A549 (cell line): ENCODE results near the gene DNAJB5. TPM values are rescaled to one million over a fixed set of nuclear protein-coding genes. Genes with fewer than 3 reads are reported as not detected.
A peak's percentile ranks its signal among the peaks of the same experiment; 100 is the strongest.
"Not testable (repeated sequence)": the region's sequence is repeated elsewhere in the genome, so short reads cannot be mapped to it uniquely, and the experiment has no call there.

ENCODE experiments used
- ATAC-seq, 2 experiments: fragments of 200-7000 bp in 1 of 2; fragments of >200 bp in 1 of 2; cut with Nextera tagmentation in 1 of 2; cut with Tn5 transposase in 1 of 2; 3 replicates each; pipeline versions ENCODE4 v1.8.0 to v1.9.1; 2018 to 2020; ENCODE audit warnings: mild to moderate bottlenecking in 1 of 2, moderate library complexity in 1 of 2
- CTCF ChIA-PET: fragments of 300-600 bp; sonication (Branson Sonifier 250); formaldehyde crosslinking; extraction: SDS; loops from one replicate; lab custom pipeline; 2021; ENCODE audit warnings: antibody characterized with exemption, inconsistent platforms; lab: Yijun Ruan, JAX
- POLR2A ChIA-PET: fragments of 350-600 bp; formaldehyde crosslinking; extraction: SDS; loops from one replicate; lab custom pipeline; 2021; ENCODE audit warnings: antibody characterized with exemption, inconsistent platforms; lab: Yijun Ruan, JAX
- DNase-seq, 2 experiments: peaks; one replicate each; pipeline versions ENCODE4 v3.0.0 to v3.0.0-alpha.2; 2011 to 2016; ENCODE audit warnings: low read depth in 1 of 2, low spot score in 1 of 2
- FAIRE-seq: peaks from 2 replicates; lab custom pipeline; 2011; peaks lifted over from hg19 to GRCh38; lab: Jason Lieb, UNC
- H3K27ac ChIP-seq, 2 experiments: fragments of >200 bp; sonication (Bioruptor Twin); formaldehyde crosslinking; 3 replicates each; pipeline ENCODE4 v1.5.1; 2016 to 2017
- H3K4me1 ChIP-seq: fragments of >200 bp; sonication (Bioruptor Twin); formaldehyde crosslinking; 3 replicates; pipeline ENCODE4 v1.6.1; 2016
- H3K4me2 ChIP-seq: fragments of >200 bp; sonication (Bioruptor Twin); formaldehyde crosslinking; 3 replicates; pipeline ENCODE4 v1.6.1; 2016
- H3K4me3 ChIP-seq: fragments of >200 bp; sonication (Bioruptor Twin); formaldehyde crosslinking; 3 replicates; pipeline ENCODE4 v1.5.1; 2016
- H3K9me3 ChIP-seq: fragments of >200 bp; sonication (Bioruptor Twin); formaldehyde crosslinking; 3 replicates; pipeline ENCODE4 v1.6.1; 2016
- CBX2 ChIP-seq: fragments of 200-600 bp; sonication (generic); IDR thresholded peaks from 2 replicates; pipeline ENCODE4 v1.6.1; 2016; ENCODE audit warnings: low read depth, mild to moderate bottlenecking, borderline replicate concordance
- CHD2 ChIP-seq: fragments of 150-350 bp; IDR thresholded peaks from 2 replicates; pipeline ENCODE4 v1.6.1; 2014; ENCODE audit warnings: low read length; ENCODE audit not compliant: partially characterized antibody
- EP300 ChIP-seq, 2 experiments: fragments of >200 bp; sonication (Bioruptor Twin); formaldehyde crosslinking; IDR thresholded peaks; 2 replicates in 1 of 2; 3 replicates in 1 of 2; pipeline ENCODE4 v1.6.1; 2016 to 2017
- FOSL2 ChIP-seq, 2 experiments: fragments of 450-650 bp in 1 of 2; fragments of >200 bp in 1 of 2; sonication (Bioruptor Twin) in 1 of 2; formaldehyde crosslinking; IDR thresholded peaks; 2 replicates each; pipeline versions ENCODE4 v1.5.0 to v1.6.1; 2016 to 2020; ENCODE audit warnings: mild to moderate bottlenecking in 1 of 2, moderate library complexity in 1 of 2
- HDAC2 ChIP-seq: fragments of 200-600 bp; sonication (generic); IDR thresholded peaks from 2 replicates; pipeline ENCODE4 v1.6.1; 2016
- HOXB13 ChIP-seq: fragments of 250-450 bp; sonication (Bioruptor Pico); IDR thresholded peaks from 2 replicates; pipeline ENCODE4 v1.5.0; 2020; ENCODE audit warnings: low read depth, mild to moderate bottlenecking, moderate library complexity
- KDM5A ChIP-seq: fragments of 200-600 bp; sonication (generic); IDR thresholded peaks from 2 replicates; pipeline ENCODE4 v1.6.1; 2016; ENCODE audit warnings: antibody characterized with exemption, mild to moderate bottlenecking
- MAZ ChIP-seq: fragments of 150-350 bp; IDR thresholded peaks from 2 replicates; pipeline ENCODE4 v1.6.1; 2014; ENCODE audit warnings: antibody characterized with exemption, low read depth, low read length, borderline replicate concordance
- NPAS2 ChIP-seq: fragments of 250-450 bp; sonication (Bioruptor Pico); IDR thresholded peaks from 2 replicates; pipeline ENCODE4 v1.8.0; 2022; ENCODE audit warnings: mild to moderate bottlenecking, moderate library complexity, borderline replicate concordance
- NR3C1 ChIP-seq: fragments of >200 bp; sonication (Bioruptor Twin); formaldehyde crosslinking; IDR thresholded peaks from 3 replicates; pipeline ENCODE4 v1.6.1; 2017
- PBX3 ChIP-seq: IDR thresholded peaks from 2 replicates; pipeline ENCODE4 v1.6.1; 2012
- POLR2AphosphoS2 ChIP-seq: conservative IDR thresholded peaks from 2 replicates; pipeline ENCODE4 v1.6.1; 2012; ENCODE audit warnings: low read length, improper control_type of control experiment, inconsistent platforms
- RCOR1 ChIP-seq: fragments of 150-350 bp; IDR thresholded peaks from 2 replicates; pipeline ENCODE4 v1.6.1; 2014; ENCODE audit warnings: antibody characterized with exemption, low read length, low read depth
- SMC3 ChIP-seq: fragments of >200 bp; sonication (Bioruptor Twin); formaldehyde crosslinking; IDR thresholded peaks from 3 replicates; pipeline ENCODE4 v1.6.1; 2018; ENCODE audit warnings: inconsistent platforms
- SREBF2 ChIP-seq: fragments of 450-650 bp; IDR thresholded peaks from 2 replicates; pipeline ENCODE4 v1.6.1; 2014; ENCODE audit warnings: mild to moderate bottlenecking, moderate library complexity
- TFCP2L1 ChIP-seq: fragments of 250-450 bp; sonication (Bioruptor Pico); IDR thresholded peaks from 2 replicates; pipeline ENCODE4 v1.5.0; 2021; ENCODE audit warnings: mild to moderate bottlenecking
- TP53 ChIP-seq: fragments of 250-450 bp; sonication (Bioruptor Pico); IDR thresholded peaks from 2 replicates; pipeline ENCODE4 v1.5.0; 2021; ENCODE audit warnings: mild to moderate bottlenecking, moderate library complexity
- ZC3H11A ChIP-seq: fragments of 450-650 bp; IDR thresholded peaks from 2 replicates; pipeline ENCODE4 v1.6.1; 2014; ENCODE audit warnings: antibody characterized with exemption, mild to moderate bottlenecking
- ZNF302 ChIP-seq: fragments of 250-450 bp; sonication (Bioruptor Pico); IDR thresholded peaks from 2 replicates; pipeline ENCODE4 v1.9.0; 2021; ENCODE audit warnings: inconsistent platforms, mild to moderate bottlenecking, moderate library complexity
- WGBS: methylation state at CpG from one replicate; pipeline ENCODE4 v1.1.6; 2017; ENCODE audit errors: missing lambda C conversion rate; 5-methylcytosine and 5-hydroxymethylcytosine counted together
- polyA plus RNA-seq, 4 experiments: library from polyadenylated mRNA; depleted of rRNA in 3 of 4; stranded (reverse); fragments of >200 nt; fragmentation: RNase III in 1 of 4; extraction: RNeasy Plus Mini Kit Qiagen cat#74134 plus additional on column Dnase treatment in 1 of 4; gene quantifications; 2 replicates in 3 of 4; 3 replicates in 1 of 4; pipeline ENCODE4 v1.2.3, GENCODE V29; 2011 to 2017
- TF ChIP-seq, protein P1 (sequence below): IDR thresholded peaks from 2 replicates; pipeline ENCODE4 v1.6.1; 2012
- TF ChIP-seq, protein P2 (sequence below): fragments of 250-450 bp; sonication (Bioruptor Pico); IDR thresholded peaks from 2 replicates; pipeline ENCODE4 v1.5.0; 2020; ENCODE audit warnings: low read depth, mild to moderate bottlenecking, moderate library complexity
- TF ChIP-seq, protein P3 (sequence below): fragments of 450-650 bp; IDR thresholded peaks from 2 replicates; pipeline ENCODE4 v1.6.1; 2014; ENCODE audit warnings: antibody characterized with exemption

Gene DNAJB5
- polyA plus RNA-seq, 2 of the 4 experiments (the other 2 are of a cell fraction), result 0.72 to 4.4 TPM

DNA sequence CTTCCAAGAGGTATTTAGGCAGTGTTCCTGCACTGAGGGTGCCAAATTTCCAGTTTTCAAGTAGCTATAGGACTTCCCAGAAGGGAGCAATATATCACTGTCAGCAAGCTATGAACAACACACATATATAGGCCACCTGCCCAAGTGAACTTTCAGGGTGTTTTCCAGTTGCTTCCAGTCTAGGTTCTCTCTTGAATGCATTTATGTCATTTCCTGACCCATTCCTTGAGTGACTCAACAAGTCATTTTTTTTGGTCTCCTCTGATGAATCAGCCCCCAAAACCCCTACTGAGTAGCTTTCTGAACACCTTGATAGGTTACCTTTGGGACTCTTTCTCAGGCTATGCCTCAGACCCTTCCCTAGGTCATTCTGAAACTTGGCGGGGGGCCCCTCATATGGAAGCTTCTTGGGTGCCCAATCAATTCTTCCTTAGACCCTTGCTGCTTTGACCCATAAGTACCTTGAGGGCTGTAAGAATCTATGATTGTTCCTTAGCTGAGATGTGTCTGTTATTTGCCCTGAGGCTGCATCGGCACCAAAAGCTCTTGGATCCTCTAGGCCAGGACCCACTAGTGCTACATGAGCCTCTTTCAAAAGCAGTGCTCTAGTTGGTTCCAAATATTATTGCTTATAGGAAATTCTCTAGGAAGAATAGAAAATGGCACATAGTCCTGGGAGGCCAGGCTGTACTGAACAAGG lies 12.4 kb downstream of the DNAJB5 start:
- Histone ChIP-seq H3K4me3 (no peak overlapping the region), H3K4me1 (peaks cover 5% of the 10 kb centered on the region; the same call in 1 of the 3 replicates), H3K9me3 (no peaks in the 10 kb centered on the region), H3K4me2 (no peak overlapping the region), H3K27ac (no peak overlapping the region)
- FAIRE-seq, result no peak
- POLR2A ChIA-PET, result interaction anchor here (0.9 to 1.4 kb wide), 2 partner anchors 25 to 70 kb away, joined by 3 to 5 read pairs; partner anchors contain the start of gene VCP
- DNase-seq, result no peak
- TF ChIP-seq, protein P1, sequence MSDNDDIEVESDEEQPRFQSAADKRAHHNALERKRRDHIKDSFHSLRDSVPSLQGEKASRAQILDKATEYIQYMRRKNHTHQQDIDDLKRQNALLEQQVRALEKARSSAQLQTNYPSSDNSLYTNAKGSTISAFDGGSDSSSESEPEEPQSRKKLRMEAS, result no peak
- TF ChIP-seq NR3C1 (no peak), CHD2 (no peak), SMC3 (no peak), HDAC2 (no peak), NPAS2 (no peak), CBX2 (no peak), TP53 (no peak), PBX3 (no peak), FOSL2 (IDR thresholded peaks at IDR 0.05) (no peak), FOSL2 (CRISPR knock-in tag; IDR thresholded peaks at IDR 0.05) (no peak), POLR2AphosphoS2 (no peak)
- TF ChIP-seq, protein P2, sequence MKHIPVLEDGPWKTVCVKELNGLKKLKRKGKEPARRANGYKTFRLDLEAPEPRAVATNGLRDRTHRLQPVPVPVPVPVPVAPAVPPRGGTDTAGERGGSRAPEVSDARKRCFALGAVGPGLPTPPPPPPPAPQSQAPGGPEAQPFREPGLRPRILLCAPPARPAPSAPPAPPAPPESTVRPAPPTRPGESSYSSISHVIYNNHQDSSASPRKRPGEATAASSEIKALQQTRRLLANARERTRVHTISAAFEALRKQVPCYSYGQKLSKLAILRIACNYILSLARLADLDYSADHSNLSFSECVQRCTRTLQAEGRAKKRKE (CRISPR knock-in tag), result no peak
- TF ChIP-seq, protein P3, sequence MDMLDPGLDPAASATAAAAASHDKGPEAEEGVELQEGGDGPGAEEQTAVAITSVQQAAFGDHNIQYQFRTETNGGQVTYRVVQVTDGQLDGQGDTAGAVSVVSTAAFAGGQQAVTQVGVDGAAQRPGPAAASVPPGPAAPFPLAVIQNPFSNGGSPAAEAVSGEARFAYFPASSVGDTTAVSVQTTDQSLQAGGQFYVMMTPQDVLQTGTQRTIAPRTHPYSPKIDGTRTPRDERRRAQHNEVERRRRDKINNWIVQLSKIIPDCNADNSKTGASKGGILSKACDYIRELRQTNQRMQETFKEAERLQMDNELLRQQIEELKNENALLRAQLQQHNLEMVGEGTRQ, result no peak
- CTCF ChIA-PET, result interaction anchor here (0.6 to 10.4 kb wide), 8 partner anchors 8 to 104 kb away, joined by 3 to 132 read pairs (median 4); partner anchors contain the start of gene FANCG
- WGBS, result 76% methylated on average over 2 of the region's 2 CpGs
- peak in 1 of 2 experiments; percentile 37; a peak in 2 of 6 replicates for ATAC-seq

- no peaks in the 10 kb centered on the region for H3K9me3 ChIP-seq
- H3K27ac ChIP-seq, result no peak overlapping the region
- peaks cover 5% of the 10 kb centered on the region; the same call in 1 of the 3 replicates for H3K4me1 ChIP-seq
- ChIA-PET POLR2A (no interaction called here), CTCF (interaction anchor here (0.8 to 10.4 kb wide), 5 partner anchors 9 to 105 kb away, joined by 3 to 132 read pairs (median 7); a partner anchor contains a TSS)
- DNase-seq (no peak), ATAC-seq (no peak), FAIRE-seq (no peak)
- no peak overlapping the region for H3K4me2 ChIP-seq
- no peak overlapping the region for H3K4me3 ChIP-seq
- no peak for TF ChIP-seq MAZ
- no peak for TF ChIP-seq CHD2
- no peak for TF ChIP-seq ZC3H11A
- no peak for TF ChIP-seq HOXB13 (CRISPR knock-in tag)
- no peak for TF ChIP-seq POLR2AphosphoS2
- TF ChIP-seq ZNF302 (CRISPR knock-in tag), result no peak
- TF ChIP-seq EP300 (IDR thresholded peaks at IDR 0.05), result no peak
- no peak for TF ChIP-seq RCOR1
- TF ChIP-seq TFCP2L1 (CRISPR knock-in tag), result no peak
- no peak for TF ChIP-seq KDM5A
- TF ChIP-seq, protein P3, result no peak
- no peak for TF ChIP-seq SREBF2
Observed at GRCh38 chr9:35002623-35003022, 13.1 kb downstream of the DNAJB5 start.

DNA sequence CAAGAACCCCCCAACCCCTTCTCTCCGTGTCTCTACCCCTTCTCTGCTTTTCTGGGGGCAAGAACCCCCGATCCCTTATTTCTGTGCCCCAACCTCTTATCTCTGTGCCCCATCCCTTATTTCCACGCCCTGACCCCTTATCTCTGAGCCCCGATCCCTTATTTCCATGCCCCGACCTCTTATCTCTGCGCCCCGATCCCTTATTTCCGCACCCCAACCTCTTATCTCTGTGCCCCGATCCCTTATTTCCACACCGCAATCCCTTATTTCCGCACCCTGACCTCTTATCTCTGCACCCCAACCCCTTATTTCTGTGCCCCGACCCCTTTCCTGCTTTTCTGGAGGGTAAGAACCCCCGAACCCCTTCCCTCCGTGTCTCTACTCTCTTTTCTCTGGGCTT lies 14.8 kb downstream of the DNAJB5 start:
- CTCF ChIA-PET, result not testable (repeated sequence)

More for the DNA sequence above, 14.8 kb downstream of the DNAJB5 start:
- H3K27ac ChIP-seq, DNase-seq, H3K4me2 ChIP-seq, POLR2A ChIA-PET, H3K4me1 ChIP-seq, H3K4me3 ChIP-seq, FAIRE-seq, ATAC-seq, H3K9me3 ChIP-seq: not testable (repeated sequence)
- WGBS, result 75% methylated on average over 14 of the region's 14 CpGs
